NCI-H1436 treated with DMSO at 0.1 percent for 48 hours (cell line): ENCODE measurements around the gene PAX5.

Experiments used
- DNase-seq: peaks from one replicate; lab custom pipeline; 2025; lab: John Stamatoyannopoulos, UW

The PAX5 gene

DNA sequence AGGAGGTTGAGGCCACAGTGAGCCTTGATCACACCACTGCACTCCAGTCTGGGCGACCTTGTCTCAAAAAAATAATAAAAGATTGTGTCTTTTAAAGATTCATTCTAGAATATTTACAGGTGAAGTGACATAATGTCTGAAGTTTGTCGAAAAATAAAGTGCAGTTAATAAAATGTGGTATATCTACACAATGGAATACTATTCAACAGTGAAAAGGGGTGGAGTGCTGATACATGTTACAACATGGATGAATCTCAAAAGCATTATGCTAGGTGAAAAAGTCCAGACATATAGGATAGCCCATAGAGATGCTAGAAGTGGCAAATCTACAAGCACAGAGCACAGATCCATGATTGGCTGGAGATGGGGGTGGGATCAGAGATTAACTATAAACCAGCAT lies 101.9 kb downstream of the PAX5 start:
- no peak for DNase-seq

DNA sequence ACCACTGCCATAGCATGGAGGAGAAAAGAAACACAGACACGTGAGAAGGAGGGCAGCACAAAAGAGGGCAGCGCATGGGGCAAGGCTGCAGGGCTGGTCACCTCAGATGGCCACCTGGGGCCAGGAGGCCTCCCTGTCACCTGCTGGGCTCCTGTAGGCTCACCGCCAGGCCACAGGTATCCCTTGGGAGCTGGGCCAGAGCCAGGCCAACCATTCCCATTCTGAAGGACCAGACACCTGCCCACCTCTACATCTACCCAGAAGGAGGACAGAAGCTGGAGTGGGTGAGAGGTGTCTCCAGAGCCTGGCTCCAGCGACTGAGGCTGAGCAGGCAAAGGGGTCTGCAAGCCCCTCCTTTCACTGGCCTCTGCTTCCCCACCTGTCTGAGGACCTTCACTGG lies 103.1 kb downstream of the PAX5 start:
- DNase-seq: no peak

DNA sequence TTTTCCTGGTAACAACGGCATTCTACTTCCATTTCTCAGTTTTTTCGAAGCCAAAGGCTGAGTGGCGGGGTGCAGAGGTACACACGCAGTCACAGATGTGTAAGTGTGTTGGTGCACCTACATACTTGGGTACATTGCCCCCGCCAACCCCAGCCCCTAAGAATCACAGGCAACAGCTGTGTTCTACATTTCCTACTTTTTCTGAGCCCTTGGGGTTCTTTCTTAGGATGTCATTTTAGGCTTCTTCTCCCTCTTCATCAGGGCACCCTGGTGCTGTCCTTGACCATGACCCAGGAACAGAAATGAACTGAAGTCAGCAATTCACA lies 104.8 kb downstream of the PAX5 start:
- no peak for DNase-seq

DNA sequence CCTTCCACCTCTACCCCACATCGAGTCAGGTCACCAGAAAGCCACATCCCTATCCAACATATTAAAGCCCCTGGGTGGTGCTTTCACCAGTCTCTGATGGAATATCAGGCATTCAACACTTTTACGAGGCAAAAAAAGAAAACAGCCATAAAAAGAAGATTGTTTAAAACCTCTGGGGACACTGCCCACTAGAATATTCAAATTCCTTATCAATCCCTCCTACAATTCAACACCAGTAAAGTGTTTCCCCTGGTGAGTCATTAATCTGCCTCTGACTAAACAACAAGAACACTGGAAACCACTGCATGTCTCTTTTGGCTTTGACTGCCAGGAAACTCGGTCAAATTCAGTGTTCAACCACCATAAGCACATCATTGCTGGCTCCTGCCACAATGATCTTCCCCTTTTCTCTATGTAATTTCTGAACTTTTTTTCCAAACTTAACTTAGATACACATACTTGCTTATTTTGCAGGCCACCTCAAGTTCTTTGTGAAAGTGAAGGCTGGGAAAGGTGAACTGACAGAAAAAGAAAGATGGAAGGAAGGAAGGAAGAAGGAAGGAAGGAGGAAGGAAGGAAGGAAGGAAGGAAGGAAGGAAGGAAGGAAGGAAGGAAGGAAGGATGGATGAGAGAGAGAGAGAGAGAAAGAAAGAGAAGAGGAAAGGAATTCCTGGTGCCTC lies 105.3 kb downstream of the PAX5 start:
- DNase-seq: no peak

DNA sequence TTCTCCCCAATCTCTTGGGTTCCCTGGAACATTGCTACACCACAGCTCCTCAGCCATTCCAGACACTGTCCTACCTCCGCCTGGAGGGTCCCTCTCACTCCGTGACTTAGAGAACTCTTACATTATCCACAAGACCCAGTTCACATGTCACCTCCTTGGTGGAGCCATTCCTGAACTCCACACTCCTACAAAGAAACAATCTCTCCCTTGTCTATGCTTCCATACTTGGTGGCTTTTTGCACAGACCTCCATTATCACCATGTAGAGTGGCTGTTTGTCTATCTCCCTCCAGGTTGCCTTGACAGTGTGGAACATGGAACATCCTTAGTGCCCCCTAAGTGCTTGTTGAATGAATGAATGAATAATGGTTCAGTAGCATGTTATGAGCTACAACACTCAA lies 105.9 kb downstream of the PAX5 start:
- no peak for DNase-seq

DNA sequence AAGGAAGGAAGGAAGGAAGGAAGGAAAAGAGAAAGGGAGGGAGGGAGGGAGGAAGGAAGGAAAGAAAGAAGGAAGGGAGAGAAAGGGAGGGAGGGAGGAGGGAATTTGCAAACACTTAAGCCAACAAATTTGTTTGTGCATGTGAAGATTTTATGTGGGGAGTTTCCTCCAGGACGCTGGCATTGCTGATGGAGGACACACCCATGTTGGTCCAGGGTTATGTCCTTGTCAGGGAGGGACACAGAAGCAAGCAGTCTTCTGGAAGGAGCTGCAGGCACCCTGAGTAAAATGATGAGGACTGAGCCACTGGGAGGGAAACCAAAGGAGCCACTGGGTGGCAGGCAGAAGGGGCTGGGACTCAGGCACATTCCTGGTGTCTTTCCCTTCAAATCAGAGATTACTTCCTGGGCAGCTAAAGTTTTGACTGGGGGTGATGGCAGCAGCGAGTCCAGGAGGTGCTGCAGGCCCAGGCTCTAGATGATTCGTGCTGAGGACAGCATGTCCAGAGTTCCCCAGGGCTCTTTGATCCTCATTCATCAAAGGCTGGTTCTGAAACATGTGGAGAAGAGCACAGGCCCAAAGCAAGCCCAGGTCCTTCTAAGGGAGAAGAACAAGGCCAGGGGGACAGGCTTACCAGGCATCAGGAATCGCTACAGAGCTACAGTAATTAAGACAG lies 109.2 kb downstream of the PAX5 start:
- DNase-seq: no peak

DNA sequence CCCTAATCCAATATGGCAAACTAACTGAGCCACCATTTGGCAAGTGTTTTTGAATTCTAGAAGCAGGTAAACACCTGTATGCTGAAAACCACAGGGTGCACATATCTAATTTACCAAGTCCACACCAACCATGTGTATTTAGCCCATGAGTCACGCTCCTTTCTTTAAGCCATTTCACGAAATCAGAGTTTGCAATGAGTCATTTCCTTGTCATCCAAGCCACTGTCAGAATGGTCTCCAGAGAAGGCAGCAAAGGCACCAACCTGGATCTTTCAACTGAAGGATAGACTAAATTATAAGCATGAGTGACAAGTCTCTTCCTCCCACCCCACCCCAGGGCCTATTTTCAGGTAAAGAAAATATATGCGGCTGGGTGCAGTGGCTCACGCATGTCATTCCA lies 110.0 kb downstream of the PAX5 start:
- DNase-seq: no peak

DNA sequence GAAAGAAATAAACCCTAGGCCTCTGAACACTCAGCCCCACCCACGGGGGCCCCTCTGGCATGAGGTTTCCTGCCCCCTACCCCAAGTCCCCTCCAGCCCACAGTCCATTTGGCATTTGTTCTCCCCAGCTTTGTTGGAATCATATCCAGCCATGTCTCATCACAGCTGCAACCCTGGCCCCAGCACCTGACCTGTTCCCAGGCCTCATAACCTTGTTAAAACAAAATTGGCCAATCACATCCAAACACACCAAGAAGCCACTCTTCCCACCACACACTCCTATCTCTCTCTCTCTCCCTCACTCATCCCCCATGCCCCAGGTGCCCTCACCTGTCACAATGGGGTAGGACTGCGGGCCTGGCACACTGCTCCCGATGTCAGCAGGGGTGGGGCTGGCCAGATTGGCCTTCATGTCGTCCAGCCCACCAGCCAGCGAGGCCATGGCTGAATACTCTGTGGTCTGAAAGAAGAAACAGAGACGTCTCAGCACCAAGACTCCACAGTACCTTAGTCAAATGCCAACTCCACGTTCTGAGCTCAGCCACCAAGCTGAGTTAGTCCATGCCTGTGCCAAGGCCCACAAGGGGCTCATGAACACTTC lies 110.9 kb downstream of the PAX5 start:
- DNase-seq: no peak

DNA sequence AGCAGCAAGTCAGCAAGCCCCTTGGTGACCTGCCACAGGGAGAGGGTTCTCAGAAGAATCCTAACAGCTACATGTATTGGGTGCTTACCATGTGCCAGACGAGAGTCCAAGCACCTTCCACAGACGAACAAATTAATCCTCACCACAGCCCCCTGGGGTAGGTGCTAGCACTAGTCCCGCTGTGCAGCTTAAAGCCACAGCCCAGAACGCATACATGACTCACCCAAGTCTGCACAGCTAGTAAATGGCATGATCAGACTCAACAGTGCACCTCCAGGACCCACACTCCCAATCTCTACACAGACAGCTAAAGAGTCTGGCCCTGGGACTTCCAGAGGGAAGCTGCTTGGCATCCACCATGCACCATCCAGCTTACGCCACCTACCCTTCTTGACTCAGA lies 111.5 kb downstream of the PAX5 start:
- DNase-seq: no peak

DNA sequence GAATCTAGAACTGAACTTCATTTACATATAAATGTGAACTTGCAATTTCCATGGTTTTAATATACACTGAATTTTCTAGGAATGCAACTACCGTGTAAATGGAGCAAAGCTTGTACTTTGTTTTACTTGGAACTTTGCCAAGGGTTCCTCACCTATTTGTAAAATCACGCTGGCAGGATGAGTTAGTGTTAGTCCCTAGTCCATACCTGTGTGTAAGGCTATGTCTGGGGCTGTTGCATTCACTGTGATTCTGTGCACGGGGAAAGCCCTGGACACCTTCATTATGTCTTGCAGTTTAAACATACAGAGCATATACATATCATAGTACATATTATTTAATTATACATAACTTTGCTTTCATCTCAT lies 119.9 kb downstream of the PAX5 start:
- no peak for DNase-seq

DNA sequence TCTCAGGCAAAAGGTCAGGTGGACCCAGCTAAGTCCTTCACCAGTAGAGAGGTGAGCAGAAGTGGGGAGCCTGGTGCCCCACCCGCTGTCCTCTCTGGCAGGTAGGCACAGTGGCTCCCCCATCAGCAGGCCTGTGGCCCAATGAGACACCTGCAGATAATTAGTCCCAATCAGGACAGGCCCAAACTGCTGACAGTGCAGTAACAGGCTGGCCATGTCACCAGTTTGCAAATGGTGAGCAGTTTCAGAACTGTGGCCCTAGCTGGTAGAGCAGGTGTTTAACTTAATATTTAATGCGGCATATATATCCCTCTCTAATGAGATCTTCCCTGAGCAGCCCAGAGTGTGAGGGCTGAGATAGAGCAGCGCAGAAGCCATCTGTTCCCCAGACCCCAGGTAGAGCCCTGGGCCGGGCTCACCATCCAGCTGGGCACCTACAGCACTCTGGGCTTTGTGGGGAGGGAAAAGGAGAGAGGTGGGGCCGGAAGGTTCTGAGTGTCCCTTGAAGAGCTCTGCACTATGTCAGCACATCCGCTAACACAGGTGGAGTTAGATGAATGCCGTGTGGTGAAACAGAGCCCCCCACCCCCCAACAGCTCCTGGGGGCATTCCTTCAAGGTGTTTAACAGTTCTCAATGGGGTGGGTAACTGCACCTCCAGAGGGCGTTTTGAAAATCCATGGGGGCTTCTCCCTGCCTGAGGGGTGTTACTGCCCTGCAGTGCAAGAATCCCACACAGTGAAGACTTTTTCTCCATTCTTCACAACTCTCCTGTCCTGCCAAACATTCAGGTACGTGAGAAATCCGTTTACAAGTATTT lies 120.5 kb downstream of the PAX5 start:
- no peak for DNase-seq

DNA sequence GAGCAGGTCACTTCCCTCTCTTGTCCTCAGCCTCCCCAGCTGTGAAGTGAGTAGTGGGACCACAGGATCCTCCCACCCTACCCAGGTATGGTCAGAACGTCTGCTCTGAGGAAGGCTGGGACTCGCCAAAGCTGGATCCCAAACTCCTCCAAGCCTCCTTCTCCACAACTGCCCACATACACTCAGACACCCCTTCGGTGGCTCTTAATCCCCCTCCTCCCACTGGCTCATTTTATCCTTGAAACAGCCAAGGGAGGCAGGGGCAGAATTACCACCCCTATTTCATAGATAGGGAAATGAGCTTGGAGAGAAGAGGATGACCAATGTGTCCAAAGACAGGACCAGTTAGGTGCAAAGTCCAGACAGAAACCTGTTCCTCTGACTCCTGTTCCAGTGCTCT lies 121.4 kb downstream of the PAX5 start:
- DNase-seq: no peak

DNA sequence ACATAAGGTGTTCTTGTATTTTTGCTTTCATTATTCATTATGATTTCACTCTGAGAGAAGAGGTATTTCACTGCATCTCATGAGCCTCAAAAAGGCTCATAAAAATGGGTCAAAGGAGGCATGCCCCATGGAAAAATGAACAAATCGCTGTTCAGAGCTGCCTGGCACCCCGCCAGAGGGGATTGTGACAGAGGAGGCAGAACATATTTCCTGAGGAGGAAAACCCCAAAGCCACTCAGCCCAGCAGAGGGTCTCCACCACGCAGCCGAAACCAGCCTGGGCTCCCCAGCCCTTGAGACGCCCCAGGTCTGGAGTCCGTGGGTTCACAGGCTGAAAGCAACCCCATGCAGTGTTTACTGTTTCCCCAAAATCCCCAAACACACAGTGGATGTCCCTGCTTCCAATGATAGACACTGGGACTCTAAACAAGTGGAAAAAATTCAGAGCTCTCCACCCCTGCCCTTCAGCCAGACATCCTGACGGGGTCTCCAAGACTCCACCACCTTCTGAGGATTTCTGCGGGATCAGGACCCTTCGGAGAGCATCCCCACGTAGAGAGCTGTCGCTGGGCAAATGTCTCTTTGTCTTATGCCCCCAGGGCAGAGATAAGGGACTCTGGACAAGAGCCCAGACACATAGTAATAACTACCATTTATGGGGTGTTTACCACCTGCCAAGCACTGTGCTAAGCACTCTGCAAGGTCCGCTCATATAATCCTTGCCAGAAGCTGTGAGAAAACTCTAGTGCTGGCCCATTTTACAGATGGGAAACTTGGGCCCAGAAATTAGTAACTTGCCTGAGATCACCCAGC lies 122.3 kb downstream of the PAX5 start:
- DNase-seq: no peak

DNA sequence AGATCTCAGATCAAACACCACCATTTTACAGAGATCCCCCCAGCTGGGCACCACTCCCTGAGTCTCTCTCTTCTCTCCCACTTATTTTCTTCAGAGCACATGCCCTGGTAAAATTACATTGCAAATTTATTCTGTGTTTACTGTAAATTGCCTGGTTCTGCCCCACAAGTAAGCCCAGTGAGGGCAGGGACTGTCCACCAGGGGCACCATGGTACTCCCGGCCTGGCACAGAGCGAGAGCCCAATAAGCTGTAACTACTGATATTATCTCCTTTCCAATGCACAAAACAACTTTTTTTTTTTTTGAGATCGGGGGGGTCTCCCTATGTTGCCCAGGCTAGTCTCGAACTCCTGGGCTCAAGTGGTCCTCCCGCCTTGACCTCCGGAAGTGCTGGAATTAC lies 123.0 kb downstream of the PAX5 start:
- DNase-seq: no peak

DNA sequence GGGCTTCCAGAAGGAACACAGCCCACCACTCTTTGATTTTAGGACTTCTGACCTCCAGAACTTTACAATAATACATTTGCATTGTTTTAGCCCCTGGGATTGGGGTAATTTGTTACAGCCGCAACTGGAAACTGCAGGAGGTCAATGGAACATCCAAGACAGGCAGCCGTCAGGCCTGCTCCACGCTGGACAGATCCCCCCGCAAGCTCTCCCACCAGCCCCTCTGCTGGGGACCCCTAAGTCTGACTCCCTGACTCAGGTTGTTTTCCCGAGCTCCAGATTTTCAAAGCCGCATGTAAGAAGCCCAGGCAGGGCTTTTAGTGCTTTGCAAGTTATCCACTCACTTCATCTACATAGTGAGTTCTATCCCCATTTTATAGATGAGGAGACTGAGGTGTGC lies 127.6 kb downstream of the PAX5 start:
- no peak for DNase-seq

DNA sequence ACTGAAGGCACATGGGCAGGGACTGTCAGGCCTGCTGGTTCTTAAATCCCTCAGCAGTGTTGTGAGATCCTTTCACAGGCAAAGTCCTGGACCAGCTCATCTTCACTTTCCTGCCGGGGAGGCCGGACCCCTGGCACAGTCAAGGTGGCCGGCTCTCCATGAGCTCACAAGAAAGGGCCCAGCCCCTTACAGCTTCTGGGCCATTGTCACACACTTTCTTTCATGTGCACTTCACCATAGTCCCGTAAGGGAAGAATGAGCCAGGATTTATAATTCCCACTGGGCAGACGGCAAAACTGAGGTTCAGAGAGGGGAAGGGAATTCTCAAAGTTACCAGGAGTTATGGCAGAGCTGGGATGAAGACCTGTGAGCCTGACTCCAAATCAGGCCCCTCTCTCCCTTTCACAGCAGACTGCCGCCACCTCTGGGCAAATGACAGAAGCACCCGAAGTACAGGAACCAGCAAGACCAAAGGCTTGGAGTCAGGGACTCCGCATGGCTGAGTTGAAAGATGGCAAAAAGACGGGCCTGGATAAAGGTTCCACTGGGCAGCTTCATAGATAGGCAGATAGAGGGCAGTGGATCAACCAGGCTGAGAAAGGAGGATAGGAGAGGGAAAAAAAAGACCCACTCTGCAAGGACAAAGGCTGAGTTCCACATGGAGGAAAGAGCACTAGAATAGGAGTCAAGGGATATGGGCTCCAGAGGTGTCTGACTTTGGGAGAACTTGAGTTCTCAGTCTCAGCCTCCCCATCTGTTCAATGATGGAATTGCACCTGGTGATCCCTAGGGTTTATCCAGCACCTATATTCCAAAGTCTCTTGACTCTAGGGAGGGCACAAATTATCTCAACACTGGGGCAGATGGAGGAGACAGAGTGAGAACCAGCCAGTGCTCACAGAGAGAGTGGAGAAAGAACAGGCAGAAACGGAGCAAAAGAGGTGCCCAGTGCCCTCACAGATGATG lies 128.7 kb downstream of the PAX5 start:
- DNase-seq: no peak

DNA sequence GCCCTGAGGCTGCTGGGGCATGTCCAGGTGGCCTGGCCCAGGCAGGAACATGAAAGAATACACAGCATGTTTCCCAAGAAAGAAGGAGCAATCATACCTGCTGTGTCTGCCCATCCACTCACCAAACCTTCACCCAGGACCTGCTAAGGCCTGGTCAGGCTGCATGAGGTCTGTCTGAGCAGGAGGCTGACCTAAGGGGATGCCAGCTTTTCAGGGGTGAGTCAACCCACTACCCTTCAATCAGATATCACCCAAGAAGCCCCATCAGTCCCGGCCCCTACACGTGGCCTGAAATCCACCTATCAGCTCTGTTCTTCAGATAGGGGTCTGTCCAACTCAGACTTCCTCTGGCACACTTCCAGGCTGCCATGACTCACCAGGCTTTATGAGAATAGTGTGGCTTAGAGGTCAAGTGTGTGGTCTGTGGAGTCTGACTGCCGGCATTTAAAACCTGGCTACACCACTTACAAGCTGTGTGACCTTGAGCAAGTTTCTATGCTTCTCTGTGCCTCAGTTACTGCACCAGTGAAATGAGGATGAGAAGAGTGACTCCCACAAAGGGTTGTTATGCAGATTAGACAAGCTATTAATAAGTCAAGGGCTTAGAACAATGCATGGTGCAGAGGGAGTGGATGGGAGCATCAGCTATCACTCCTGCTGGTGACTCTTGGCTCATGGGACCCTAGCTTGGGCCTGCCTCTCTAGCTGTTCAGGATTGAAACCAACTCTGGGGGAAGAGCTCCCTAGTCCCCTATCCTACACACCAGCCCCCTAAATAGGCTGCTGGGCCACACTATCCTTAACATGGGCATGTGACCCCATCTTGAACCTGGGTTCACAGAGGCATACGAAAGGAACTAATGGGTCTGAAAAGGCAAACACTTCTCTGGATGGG lies 130.3 kb downstream of the PAX5 start:
- DNase-seq: no peak

DNA sequence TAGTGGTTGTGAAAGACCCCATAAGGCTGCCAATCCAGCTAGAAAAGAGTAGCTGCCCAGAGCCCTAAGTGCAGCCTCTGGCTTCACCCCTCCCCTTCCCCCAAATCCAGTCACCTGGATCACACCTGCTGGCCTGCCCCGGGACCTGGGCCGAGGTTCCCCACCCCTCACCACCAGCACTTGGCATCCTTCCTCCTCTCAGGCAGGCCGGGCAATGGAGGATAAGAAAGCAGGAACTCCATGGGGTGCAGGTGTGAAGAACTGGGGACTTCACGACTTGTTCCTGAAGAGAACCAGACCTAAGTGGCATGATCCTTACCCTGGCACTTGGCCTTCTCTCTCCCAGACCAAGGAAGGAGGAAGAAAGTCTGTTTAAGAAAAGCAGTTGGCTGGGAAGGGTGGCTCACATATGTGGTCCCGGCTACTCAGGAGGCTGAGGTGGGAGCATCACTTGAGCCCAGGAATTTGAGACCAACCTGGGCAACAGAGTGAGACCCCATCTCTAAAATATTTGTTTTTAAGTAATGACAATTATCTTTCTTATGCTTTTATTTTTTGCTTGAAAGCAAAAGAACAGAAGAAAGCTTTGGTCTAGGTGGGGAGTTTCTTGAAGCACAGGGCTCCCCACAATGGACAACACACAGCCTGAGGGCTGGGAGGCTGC lies 131.1 kb downstream of the PAX5 start:
- no peak for DNase-seq

DNA sequence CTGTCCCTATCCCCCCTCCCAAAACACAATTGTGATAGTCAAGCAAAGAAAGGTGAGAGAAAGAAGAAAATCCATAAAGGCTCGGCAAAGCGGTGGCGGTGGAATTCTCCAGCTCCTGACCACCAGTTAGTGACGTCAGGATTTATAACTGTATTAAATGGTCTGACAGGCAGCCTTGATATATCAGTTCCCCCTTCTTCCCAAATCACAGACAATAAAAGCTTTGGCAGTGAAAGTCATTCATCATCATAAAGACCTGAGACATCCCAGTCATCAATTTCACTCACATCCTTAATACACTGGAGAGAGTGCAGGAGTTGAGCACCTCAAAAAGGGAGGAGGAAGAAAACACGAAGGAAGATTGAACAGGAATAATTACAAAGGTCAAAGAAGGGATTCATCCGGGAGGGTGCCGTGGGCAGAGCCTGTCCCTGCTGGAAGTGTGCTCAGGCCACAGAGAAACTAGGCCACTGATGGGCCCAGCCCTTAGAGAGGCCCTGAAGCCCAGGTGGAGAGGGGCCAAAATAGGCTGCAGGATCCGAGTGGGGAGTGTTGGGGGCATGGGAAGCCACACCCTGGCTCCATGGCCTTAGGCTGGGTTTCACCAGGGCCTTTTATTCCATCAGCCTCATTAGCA lies 131.9 kb downstream of the PAX5 start:
- no peak for DNase-seq
